Posterior cingulate gyrus (tissue), 11 donors: ENCODE results near the gene LTBP2.

Source experiments
- DNase-seq, 10 donors: peaks; one replicate each; pipeline versions ENCODE4 v3.0.0 to v3.0.0-alpha.2; 2020 to 2021; ENCODE audit warnings: mixed read lengths in 3 of 10
- intact Hi-C: fragments of 100-400 bp; cut with DNase I; formaldehyde crosslinking; loops from one replicate; pipeline ENCODE4 v1.15.1; 2023

The LTBP2 gene

GRCh38 chr14:74641601-74642391 lies 29.8 kb upstream of the LTBP2 start:
- intact Hi-C loops, result no loop called here
- peak in 1 of 10 donors; percentile 64 for DNase-seq

- DNase-seq, result no peak
- intact Hi-C loops, result no loop called here
These were observed 26.9 kb upstream of the LTBP2 start for GRCh38 chr14:74638966-74639365.

GRCh38 chr14:74638066-74638465 lies 26.0 kb upstream of the LTBP2 start:
- intact Hi-C loops, result no loop called here
- peak in 2 of 10 donors; percentile 18 to 70 for DNase-seq

- DNase-seq, result peak in 2 of 10 donors; percentile 11 to 26
- intact Hi-C loops, result no loop called here
These were observed 25.1 kb upstream of the LTBP2 start for GRCh38 chr14:74637178-74637550.

GRCh38 chr14:74636424-74637177 lies 24.6 kb upstream of the LTBP2 start:
- peak in 2 of 10 donors; percentile 42 to 46 for DNase-seq
- intact Hi-C loops, result no loop called here

- no peak for DNase-seq
- intact Hi-C loops, result no loop called here
These were observed 23.8 kb upstream of the LTBP2 start for GRCh38 chr14:74635847-74636246.

GRCh38 chr14:74634964-74635363 lies 22.9 kb upstream of the LTBP2 start:
- peak in 2 of 10 donors; percentile 15 to 25 for DNase-seq
- intact Hi-C loops, result no loop called here

GRCh38 chr14:74634481-74634880 lies 22.4 kb upstream of the LTBP2 start:
- intact Hi-C loops, result no loop called here
- peak in 2 of 10 donors; percentile 5 to 10 for DNase-seq

- DNase-seq, result peak in 2 of 10 donors; percentile 61 to 70
- intact Hi-C loops, result no loop called here
These were observed 19.0 kb upstream of the LTBP2 start for GRCh38 chr14:74630881-74631690.

- DNase-seq, result peak in 2 of 10 donors; percentile 7 to 45
- intact Hi-C loops, result no loop called here
These were observed 16.4 kb upstream of the LTBP2 start for GRCh38 chr14:74628418-74628817.

GRCh38 chr14:74627076-74627475 lies 15.0 kb upstream of the LTBP2 start:
- intact Hi-C loops, result no loop called here
- peak in 2 of 10 donors; percentile 0 to 4 for DNase-seq

GRCh38 chr14:74622257-74622656 lies 10.2 kb upstream of the LTBP2 start:
- intact Hi-C loops, result no loop called here
- peak in 2 of 10 donors; percentile 27 to 33 for DNase-seq

GRCh38 chr14:74621556-74621955 lies 9.5 kb upstream of the LTBP2 start:
- intact Hi-C loops, result no loop called here
- DNase-seq, result peak in 2 of 10 donors; percentile 76 to 84

GRCh38 chr14:74620923-74621322 lies 8.9 kb upstream of the LTBP2 start:
- intact Hi-C loops, result no loop called here
- peak in 2 of 10 donors; percentile 1 to 19 for DNase-seq

GRCh38 chr14:74620497-74620921 lies 8.5 kb upstream of the LTBP2 start:
- intact Hi-C loops, result no loop called here

GRCh38 chr14:74619672-74620131 lies 7.7 kb upstream of the LTBP2 start:
- peak in 2 of 10 donors; percentile 47 to 83 for DNase-seq
- intact Hi-C loops, result no loop called here

More at GRCh38 chr14:74620497-74620921, 8.5 kb upstream of the LTBP2 start:
- DNase-seq, result peak in 1 of 10 donors; percentile 6

GRCh38 chr14:74618078-74618952 lies 6.3 kb upstream of the LTBP2 start:
- peak in 2 of 10 donors; percentile 25 to 26 for DNase-seq
- intact Hi-C loops, result no loop called here

- intact Hi-C loops, result no loop called here
- peak in 1 of 10 donors; percentile 72 for DNase-seq
These were observed 5.1 kb upstream of the LTBP2 start for GRCh38 chr14:74616996-74617700.

GRCh38 chr14:74616507-74616906 lies 4.5 kb upstream of the LTBP2 start:
- DNase-seq, result peak in 1 of 10 donors; percentile 24
- intact Hi-C loops, result no loop called here
